WERI-Rb-1 (cell line): ENCODE results near the gene MADD.
A peak's percentile ranks its signal among the peaks of the same experiment; 100 is the strongest.

Experiments
- DNase-seq: peaks from one replicate; pipeline ENCODE4 v3.0.0-alpha.2; 2020
- H3K27ac ChIP-seq: fragments of 250-450 bp; sonication (Bioruptor Pico); 2 replicates; pipeline ENCODE4 v1.5.1; 2020; ENCODE audit warnings: mild to moderate bottlenecking, moderate library complexity
- H3K27me3 ChIP-seq: fragments of 250-450 bp; sonication (Bioruptor Pico); 2 replicates; pipeline ENCODE4 v1.5.1; 2021; ENCODE audit warnings: mild to moderate bottlenecking, low read depth, moderate library complexity; ENCODE audit not compliant: insufficient read depth, severe bottlenecking
- H3K36me3 ChIP-seq: fragments of 250-450 bp; sonication (Bioruptor Pico); 2 replicates; pipeline ENCODE4 v1.5.1; 2020; ENCODE audit warnings: mild to moderate bottlenecking, moderate library complexity
- H3K4me3 ChIP-seq: 2 replicates; pipeline ENCODE4 v1.5.1; 2011; ENCODE audit warnings: low read depth, mild to moderate bottlenecking, control low read depth, low read length
- H3K9me3 ChIP-seq: fragments of 250-450 bp; sonication (Bioruptor Pico); 2 replicates; pipeline ENCODE4 v1.5.1; 2021; ENCODE audit warnings: mild to moderate bottlenecking, moderate library complexity; ENCODE audit not compliant: severe bottlenecking
- TF ChIP-seq, protein P1 (sequence below): IDR thresholded peaks from 2 replicates; pipeline ENCODE4 v1.5.1; 2011; ENCODE audit warnings: low read depth, mild to moderate bottlenecking, control low read depth, inconsistent platforms, low read length

The MADD gene

DNA sequence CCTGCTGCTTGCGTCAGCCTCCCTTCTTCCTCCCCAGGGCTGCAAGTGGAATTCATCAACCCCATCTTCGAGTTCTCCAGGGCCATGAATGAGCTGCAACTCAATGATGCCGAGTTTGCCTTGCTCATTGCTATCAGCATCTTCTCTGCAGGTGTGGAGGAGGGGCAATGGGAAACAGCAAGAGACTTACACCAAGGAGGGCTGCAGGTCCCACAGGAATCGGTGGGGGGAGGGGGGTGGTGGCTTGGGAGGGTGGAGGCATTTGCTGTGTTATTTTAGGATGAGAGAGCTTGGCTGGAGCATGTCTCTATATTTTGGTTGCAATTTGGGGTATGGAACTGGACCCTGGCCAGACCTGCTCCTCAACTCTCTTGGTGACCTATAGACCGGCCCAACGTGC lies 2.1 kb upstream of the MADD start:
- TF ChIP-seq, protein P1, sequence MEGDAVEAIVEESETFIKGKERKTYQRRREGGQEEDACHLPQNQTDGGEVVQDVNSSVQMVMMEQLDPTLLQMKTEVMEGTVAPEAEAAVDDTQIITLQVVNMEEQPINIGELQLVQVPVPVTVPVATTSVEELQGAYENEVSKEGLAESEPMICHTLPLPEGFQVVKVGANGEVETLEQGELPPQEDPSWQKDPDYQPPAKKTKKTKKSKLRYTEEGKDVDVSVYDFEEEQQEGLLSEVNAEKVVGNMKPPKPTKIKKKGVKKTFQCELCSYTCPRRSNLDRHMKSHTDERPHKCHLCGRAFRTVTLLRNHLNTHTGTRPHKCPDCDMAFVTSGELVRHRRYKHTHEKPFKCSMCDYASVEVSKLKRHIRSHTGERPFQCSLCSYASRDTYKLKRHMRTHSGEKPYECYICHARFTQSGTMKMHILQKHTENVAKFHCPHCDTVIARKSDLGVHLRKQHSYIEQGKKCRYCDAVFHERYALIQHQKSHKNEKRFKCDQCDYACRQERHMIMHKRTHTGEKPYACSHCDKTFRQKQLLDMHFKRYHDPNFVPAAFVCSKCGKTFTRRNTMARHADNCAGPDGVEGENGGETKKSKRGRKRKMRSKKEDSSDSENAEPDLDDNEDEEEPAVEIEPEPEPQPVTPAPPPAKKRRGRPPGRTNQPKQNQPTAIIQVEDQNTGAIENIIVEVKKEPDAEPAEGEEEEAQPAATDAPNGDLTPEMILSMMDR, result no peak

DNA sequence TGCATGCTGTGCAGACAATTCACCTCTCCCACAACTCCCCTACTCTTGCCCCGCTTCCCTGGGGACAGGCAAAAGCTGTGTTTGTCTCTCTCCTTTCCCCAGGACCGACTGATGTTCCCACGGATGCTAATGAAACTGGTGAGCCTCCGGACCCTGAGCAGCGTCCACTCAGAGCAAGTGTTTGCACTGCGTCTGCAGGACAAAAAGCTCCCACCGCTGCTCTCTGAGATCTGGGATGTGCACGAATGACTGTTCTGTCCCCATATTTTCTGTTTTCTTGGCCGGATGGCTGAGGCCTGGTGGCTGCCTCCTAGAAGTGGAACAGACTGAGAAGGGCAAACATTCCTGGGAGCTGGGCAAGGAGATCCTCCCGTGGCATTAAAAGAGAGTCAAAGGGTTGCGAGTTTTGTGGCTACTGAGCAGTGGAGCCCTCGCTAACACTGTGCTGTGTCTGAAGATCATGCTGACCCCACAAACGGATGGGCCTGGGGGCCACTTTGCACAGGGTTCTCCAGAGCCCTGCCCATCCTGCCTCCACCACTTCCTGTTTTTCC lies 1.4 kb upstream of the MADD start:
- no peak for DNase-seq
- H3K36me3 ChIP-seq, result no peaks in the 10 kb centered on the region; the same call in 1 of the 2 replicates
- peak overlapping the region; percentile 75 for H3K4me3 ChIP-seq
- TF ChIP-seq, protein P1, result no peak
- no peaks in the 10 kb centered on the region for H3K9me3 ChIP-seq
- peak overlapping the region; percentile 97 for H3K27ac ChIP-seq
- H3K27me3 ChIP-seq, result no peaks in the 10 kb centered on the region

More for the DNA sequence above, 2.1 kb upstream of the MADD start:
- DNase-seq, result no peak
- no peaks in the 10 kb centered on the region for H3K9me3 ChIP-seq
- no peak overlapping the region for H3K27ac ChIP-seq
- H3K36me3 ChIP-seq, result no peaks in the 10 kb centered on the region
- H3K27me3 ChIP-seq, result no peaks in the 10 kb centered on the region
- no peak overlapping the region for H3K4me3 ChIP-seq

DNA sequence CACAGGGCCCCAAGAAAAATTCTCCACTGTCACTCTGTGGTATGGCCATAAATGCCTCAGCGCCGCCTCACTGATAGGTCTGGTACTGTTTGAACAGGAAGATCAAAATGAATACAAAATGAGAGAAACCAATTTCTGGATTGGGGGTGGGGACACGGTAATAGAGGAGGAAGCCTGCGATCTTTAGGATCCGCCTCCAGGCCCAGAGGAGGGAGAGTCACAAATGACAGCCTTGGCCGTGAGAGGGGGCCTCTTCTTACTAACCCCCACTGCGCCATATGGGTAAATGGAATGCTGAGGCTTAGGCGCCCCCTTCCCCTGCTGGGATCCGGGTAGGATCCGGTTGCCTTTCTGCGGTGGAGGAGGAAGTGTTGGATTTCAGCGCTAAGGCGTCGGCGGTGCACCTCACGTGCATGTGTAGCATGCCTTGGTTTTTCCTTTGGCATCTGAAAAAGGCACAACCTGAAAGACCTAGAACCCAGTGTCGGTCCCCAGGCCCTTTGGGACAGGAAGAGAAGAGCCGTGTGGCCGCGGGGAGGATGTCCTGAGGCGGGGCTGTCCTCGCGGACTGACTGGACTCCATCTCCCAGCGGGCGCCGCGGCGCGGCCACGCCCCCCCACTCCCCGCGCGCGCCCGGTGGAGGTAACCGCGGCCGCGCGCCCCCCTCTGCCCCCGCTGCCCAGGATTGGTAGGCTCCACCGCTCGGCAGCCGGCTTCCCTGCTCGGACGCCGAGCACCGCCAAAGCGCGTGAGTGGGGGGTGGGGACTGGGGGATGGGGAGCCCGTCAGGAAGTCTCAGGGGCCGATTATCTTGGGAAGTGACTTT lies 718 bp upstream of the MADD start:
- no peaks in the 10 kb centered on the region for H3K27me3 ChIP-seq
- peak; percentile 93 for DNase-seq
- H3K9me3 ChIP-seq, result no peaks in the 10 kb centered on the region
- H3K4me3 ChIP-seq, result peak overlapping the region; percentile 75
- H3K36me3 ChIP-seq, result peaks cover 5% of the 10 kb centered on the region
- peak overlapping the region; percentile 97 for H3K27ac ChIP-seq
- TF ChIP-seq, protein P1, result no peak

DNA sequence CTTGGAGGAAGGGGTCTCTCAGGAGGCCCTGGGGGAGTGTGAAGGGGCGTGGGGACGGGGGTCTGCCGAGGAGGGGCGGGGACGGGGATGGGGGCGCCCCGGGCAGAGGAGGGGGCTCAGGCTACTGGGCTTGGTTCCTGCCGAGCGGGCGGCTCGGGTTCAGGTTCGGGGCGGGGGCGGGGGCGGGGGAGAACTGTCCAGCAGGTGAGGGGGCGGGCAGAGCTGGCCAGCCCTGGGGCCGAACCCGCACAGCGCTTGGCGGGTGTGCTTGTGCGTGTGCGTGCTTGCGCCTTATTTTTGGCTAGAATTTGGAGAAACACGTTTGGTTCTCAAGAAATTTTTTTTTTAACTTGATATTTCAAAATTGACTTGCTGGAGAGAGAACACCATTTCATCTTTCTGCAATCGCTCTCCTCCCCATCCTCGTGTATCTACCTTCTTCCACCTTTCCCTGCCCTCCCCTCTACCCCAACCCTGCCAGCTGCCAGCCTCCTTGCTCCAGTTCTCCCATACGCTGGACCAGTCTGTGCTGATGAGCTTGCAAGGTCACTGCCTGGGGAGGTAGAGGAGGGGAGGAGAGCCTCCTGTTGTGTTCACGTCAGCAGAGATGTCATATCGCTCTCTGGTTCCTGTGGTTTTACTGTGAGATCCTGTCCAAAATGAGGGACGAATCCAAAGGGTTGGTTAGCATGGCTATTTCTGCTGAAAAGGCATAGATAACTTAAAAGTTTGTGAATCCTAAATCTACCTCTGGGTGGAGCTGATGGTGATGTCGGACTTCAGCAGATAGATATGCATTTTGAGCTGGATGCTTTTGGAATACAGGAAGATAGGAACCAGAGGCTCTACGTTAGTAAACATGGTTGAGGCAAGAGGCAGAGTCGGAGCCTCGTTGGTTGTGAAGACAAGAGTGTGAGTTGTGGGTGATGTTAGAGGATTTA lies 668 bp downstream of the MADD start:
- H3K36me3 ChIP-seq, result peaks cover 19% of the 10 kb centered on the region
- peak overlapping the region; percentile 75 for H3K4me3 ChIP-seq
- DNase-seq, result peak; percentile 43
- H3K27ac ChIP-seq, result peak overlapping the region; percentile 97
- no peaks in the 10 kb centered on the region for H3K27me3 ChIP-seq
- no peaks in the 10 kb centered on the region for H3K9me3 ChIP-seq
- TF ChIP-seq, protein P1, result no peak

DNA sequence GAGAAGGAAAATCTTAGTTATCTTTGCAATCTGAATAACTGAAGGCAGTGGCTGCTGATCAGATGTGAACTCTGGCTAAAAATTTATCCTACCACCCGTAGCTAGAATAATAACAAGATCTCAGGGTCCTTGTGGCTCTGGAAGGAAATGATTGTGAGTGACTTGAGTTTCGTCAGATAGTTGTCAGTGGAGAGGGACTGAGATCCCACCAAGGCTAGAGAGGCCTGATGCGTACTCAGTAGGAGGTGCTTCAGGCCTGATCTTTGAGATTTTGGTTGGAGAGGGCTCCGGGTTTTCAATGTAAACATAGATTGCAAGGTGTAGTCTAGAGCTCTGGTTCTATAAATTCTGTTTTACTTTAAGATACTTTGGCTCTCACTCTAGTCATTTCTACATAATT lies 1.4 kb downstream of the MADD start:
- no peaks in the 10 kb centered on the region for H3K9me3 ChIP-seq
- peak overlapping the region; percentile 75 for H3K4me3 ChIP-seq
- peaks cover 26% of the 10 kb centered on the region for H3K36me3 ChIP-seq
- H3K27ac ChIP-seq, result peak overlapping the region; percentile 58
- TF ChIP-seq, protein P1, result no peak
- no peaks in the 10 kb centered on the region for H3K27me3 ChIP-seq
- DNase-seq, result no peak
